Suprapubic skin (tissue), 4 donors: ENCODE results near the gene RCN2. TPM values are rescaled to one million over a fixed set of nuclear protein-coding genes. Genes with fewer than 3 reads are reported as not detected.

ENCODE experiments used
- total RNA-seq, 4 donors: library from RNA; depleted of rRNA; stranded (reverse); fragments of >200 nt; gene quantifications; one replicate each; pipeline ENCODE4 v1.1.0, GENCODE V29; 2016

The RCN2 gene
- total RNA-seq, 4 donors from 2014 or later: 18.3 to 33.1 (median 23.6) TPM

Other genes starting within 250 kb of the RCN2 start
- gene SCAPER, start 26.4 kb upstream of the RCN2 start, total RNA-seq: 10 to 100 TPM; 26.3 to 61.4 (median 37.3) TPM
- 1 to 10 TPM; 1.9 to 5.9 (median 2.6) TPM for gene PSTPIP1, start 63.4 kb downstream of the RCN2 start, total RNA-seq
- 100 to 1,000 TPM in 2 of 4 donors, 10 to 100 TPM in 2; 34.0 to 115 (median 93.0) TPM for gene TSPAN3, start 139.4 kb downstream of the RCN2 start, total RNA-seq